OCI-LY7 (cell line): Measurements from ENCODE around the gene ACSL6. TPM values are rescaled to one million over a fixed set of nuclear protein-coding genes. Genes with fewer than 3 reads are reported as not detected.

Experiments used
- BruUV-seq: library from RNA; stranded (reverse); fragments of 400-500 nt; replicated peaks from 2 replicates; lab custom pipeline; 2021; lab: Mats Ljungman, UMichigan
- CTCF ChIA-PET: fragments of 300-600 bp; sonication (Branson Sonifier 250); formaldehyde crosslinking; loops from one replicate; lab custom pipeline; 2022; ENCODE audit warnings: antibody characterized with exemption; ENCODE audit not compliant: unreplicated experiment; lab: Charles Lee
- POLR2A ChIA-PET: fragments of 300-600 bp; sonication (Branson Sonifier 250); formaldehyde crosslinking; loops from one replicate; lab custom pipeline; 2022; ENCODE audit warnings: antibody characterized with exemption; lab: Charles Lee
- DNase-seq: peaks from one replicate; pipeline ENCODE4 v3.0.0-alpha.2; 2015; ENCODE audit warnings: low spot score
- H2AFZ ChIP-seq: fragments of 200-600 bp; sonication (generic), shearing (Covaris generic); 2 replicates; pipeline ENCODE4 v1.6.1; 2014; ENCODE audit warnings: mild to moderate bottlenecking, antibody characterized with exemption, low read length, moderate library complexity
- H3K27ac ChIP-seq: fragments of 200-600 bp; sonication (generic); 2 replicates; pipeline ENCODE4 v1.5.1; 2014; ENCODE audit warnings: mixed run types, low read depth, mild to moderate bottlenecking, moderate library complexity, low read length, inconsistent platforms; ENCODE audit not compliant: poor library complexity, severe bottlenecking
- H3K36me3 ChIP-seq: fragments of 200-600 bp; sonication (generic); 2 replicates; pipeline ENCODE4 v1.6.1; 2014; ENCODE audit warnings: mild to moderate bottlenecking, antibody characterized with exemption, low read length, moderate library complexity, mixed read lengths; ENCODE audit not compliant: insufficient read depth
- H3K4me1 ChIP-seq: fragments of 200-600 bp; sonication (generic); 2 replicates; pipeline ENCODE4 v1.5.1; 2014; ENCODE audit warnings: mild to moderate bottlenecking, low read length; ENCODE audit not compliant: insufficient read depth, poor library complexity, severe bottlenecking
- H3K4me2 ChIP-seq: fragments of 200-600 bp; sonication (generic); 2 replicates; pipeline ENCODE4 v1.6.1; 2014; ENCODE audit warnings: mild to moderate bottlenecking, low read length
- H3K4me3 ChIP-seq: fragments of 200-600 bp; sonication (generic); 2 replicates; pipeline ENCODE4 v1.5.1; 2014; ENCODE audit warnings: mild to moderate bottlenecking, low read depth, low read length; ENCODE audit not compliant: poor library complexity, severe bottlenecking
- H3K79me2 ChIP-seq: fragments of 200-600 bp; sonication (generic); 2 replicates; pipeline ENCODE4 v1.6.1; 2016; ENCODE audit warnings: low read depth, mild to moderate bottlenecking, low read length, moderate library complexity, mixed read lengths; ENCODE audit not compliant: insufficient read depth
- H3K9me2 ChIP-seq: fragments of 200-600 bp; sonication (generic); 2 replicates; pipeline ENCODE4 v1.6.1; 2016; ENCODE audit warnings: mild to moderate bottlenecking, low read length, mixed read lengths; ENCODE audit not compliant: insufficient read depth
- H3K9me3 ChIP-seq: fragments of 200-600 bp; sonication (generic); 2 replicates; pipeline ENCODE4 v1.6.1; 2014; ENCODE audit warnings: mild to moderate bottlenecking, mixed run types, low read length, mixed read lengths
- H4K20me1 ChIP-seq: fragments of 200-600 bp; sonication (generic); 2 replicates; pipeline ENCODE4 v1.6.1; 2014; ENCODE audit warnings: mild to moderate bottlenecking, antibody characterized with exemption, low read length, moderate library complexity, mixed read lengths; ENCODE audit not compliant: insufficient read depth
- EZH2phosphoT487 ChIP-seq: fragments of 200-600 bp; sonication (generic); IDR thresholded peaks from 2 replicates; pipeline ENCODE4 v1.6.1; 2018; ENCODE audit warnings: low read depth, borderline replicate concordance, mild to moderate bottlenecking, mixed run types, antibody characterized with exemption, low read length, moderate library complexity, mixed read lengths
- intact Hi-C: fragments of 100-400 bp; cut with micrococcal nuclease; formaldehyde crosslinking; loops from one replicate; pipeline ENCODE4 v1.10.0; 2022; ENCODE audit not compliant: unreplicated experiment
- total RNA-seq, 2 experiments: library from RNA; depleted of rRNA in 1 of 2; stranded (reverse); fragments of >200 nt in 1 of 2; shearing (Covaris generic) in 1 of 2; gene quantifications; 2 replicates each; pipeline ENCODE4 v1.2.3, GENCODE V29; 2014 to 2022
- TF ChIP-seq, protein P1 (sequence below): fragments of 200-600 bp; sonication (generic); conservative IDR thresholded peaks from 2 replicates; pipeline ENCODE4 v1.5.1; 2014; ENCODE audit warnings: mild to moderate bottlenecking, antibody characterized with exemption, low read length, moderate library complexity, mixed read lengths

Gene ACSL6
- total RNA-seq, 2 experiments from 2014 or later: not detected

DNA sequence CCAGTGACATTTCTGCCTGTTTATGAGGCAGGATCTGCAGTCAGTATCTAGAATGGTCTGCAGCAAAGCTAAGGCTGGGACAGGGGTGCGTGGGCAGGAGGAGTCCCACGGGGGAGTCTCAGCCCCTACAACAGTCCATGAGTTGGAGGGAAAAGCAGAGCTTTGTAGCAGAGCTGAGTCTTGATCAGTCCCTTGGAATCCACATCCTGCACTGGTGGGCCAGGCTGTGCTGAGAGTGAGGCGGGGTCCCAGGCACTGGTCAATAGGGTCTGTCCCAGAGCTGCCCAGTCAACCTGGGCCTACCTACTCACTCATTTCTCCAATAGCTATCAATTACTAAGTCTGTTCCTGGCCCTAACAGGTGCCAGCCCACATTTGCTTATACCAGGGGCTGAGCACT lies 5.9 kb downstream of the ACSL6 start:
- Histone ChIP-seq H3K4me1 (no peaks in the 10 kb centered on the region), H3K79me2 (no peaks in the 10 kb centered on the region), H3K36me3 (no peaks in the 10 kb centered on the region), H4K20me1 (no peaks in the 10 kb centered on the region), H3K9me3 (no peaks in the 10 kb centered on the region), H3K4me3 (no peak overlapping the region), H3K27ac (no peak overlapping the region), H3K4me2 (no peak overlapping the region), H3K9me2 (no peaks in the 10 kb centered on the region), H2AFZ (no peak overlapping the region)
- BruUV-seq: no TSS peak
- ChIA-PET CTCF (no interaction called here), POLR2A (interaction anchor here (1.3 kb wide), 1 partner anchor 14 kb away, joined by 3 read pairs; no protein-coding TSS in a partner anchor)
- intact Hi-C loops: loop anchor here (5.0 kb wide), 1 partner anchor 588 kb away; no protein-coding TSS in a partner anchor
- TF ChIP-seq EZH2phosphoT487: no peak
- TF ChIP-seq, protein P1, sequence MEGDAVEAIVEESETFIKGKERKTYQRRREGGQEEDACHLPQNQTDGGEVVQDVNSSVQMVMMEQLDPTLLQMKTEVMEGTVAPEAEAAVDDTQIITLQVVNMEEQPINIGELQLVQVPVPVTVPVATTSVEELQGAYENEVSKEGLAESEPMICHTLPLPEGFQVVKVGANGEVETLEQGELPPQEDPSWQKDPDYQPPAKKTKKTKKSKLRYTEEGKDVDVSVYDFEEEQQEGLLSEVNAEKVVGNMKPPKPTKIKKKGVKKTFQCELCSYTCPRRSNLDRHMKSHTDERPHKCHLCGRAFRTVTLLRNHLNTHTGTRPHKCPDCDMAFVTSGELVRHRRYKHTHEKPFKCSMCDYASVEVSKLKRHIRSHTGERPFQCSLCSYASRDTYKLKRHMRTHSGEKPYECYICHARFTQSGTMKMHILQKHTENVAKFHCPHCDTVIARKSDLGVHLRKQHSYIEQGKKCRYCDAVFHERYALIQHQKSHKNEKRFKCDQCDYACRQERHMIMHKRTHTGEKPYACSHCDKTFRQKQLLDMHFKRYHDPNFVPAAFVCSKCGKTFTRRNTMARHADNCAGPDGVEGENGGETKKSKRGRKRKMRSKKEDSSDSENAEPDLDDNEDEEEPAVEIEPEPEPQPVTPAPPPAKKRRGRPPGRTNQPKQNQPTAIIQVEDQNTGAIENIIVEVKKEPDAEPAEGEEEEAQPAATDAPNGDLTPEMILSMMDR: no peak
- no peak for DNase-seq

DNA sequence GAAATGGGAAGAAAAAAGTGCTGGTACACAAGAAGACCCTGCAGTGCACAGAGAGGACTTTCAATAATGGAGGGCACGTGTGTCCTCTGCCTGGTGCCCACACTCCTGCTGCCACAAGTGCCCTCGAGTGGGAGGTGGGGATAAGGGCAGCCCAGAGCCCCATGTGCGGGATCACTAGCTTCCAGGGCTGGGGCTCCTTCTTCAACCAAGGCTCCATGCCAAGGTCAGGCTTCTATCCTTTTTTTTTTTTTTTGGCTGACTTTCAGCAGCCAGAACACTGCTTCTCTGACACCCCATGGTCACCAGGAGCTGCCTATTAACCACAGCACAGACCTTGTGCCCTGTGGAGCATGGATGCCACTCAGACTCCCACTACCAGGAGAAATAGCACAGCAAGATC lies 7.5 kb downstream of the ACSL6 start:
- no peaks in the 10 kb centered on the region for H3K4me1 ChIP-seq
- TF ChIP-seq EZH2phosphoT487: no peak
- TF ChIP-seq, protein P1: no peak
- H3K4me2 ChIP-seq: no peak overlapping the region

DNA sequence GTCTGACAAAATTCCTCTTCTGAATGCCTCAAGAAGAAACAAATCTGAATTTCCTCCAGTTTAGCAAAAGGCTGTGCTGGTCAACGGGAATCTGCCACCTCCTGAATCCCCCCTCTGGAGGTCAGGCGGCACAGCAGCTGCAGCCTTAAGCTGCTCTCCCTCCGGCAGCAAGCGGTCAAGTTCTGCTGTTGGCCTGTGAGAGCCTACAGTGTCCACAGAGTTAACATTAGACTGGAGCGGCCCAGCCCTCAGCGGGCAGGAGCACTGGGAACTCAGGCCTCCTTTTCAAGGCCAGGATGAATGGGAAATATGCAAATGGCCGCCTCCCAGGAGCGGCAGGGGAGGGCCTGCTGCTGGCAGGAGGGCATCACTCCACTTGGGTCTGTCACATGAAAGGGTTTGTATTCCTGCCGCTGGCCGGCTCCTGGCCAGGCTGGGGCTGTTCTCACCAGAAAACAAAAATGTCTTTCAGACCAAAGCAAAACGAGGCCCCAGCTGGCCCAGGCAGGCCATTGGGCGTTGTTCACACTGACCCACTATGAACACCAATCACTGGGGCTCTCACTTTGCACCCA lies 8.2 kb downstream of the ACSL6 start:
- no peaks in the 10 kb centered on the region for H3K36me3 ChIP-seq
- no peak for DNase-seq
- H3K4me2 ChIP-seq: no peak overlapping the region
- ChIA-PET POLR2A (no interaction called here), CTCF (no interaction called here)
- intact Hi-C loops: no loop called here
- H3K9me2 ChIP-seq: no peaks in the 10 kb centered on the region
- no peaks in the 10 kb centered on the region for H3K9me3 ChIP-seq
- no TSS peak for BruUV-seq
- no peak overlapping the region for H3K27ac ChIP-seq
- no peak overlapping the region for H2AFZ ChIP-seq
- H3K4me1 ChIP-seq: no peaks in the 10 kb centered on the region
- TF ChIP-seq, protein P1: no peak
- no peak for TF ChIP-seq EZH2phosphoT487
- H4K20me1 ChIP-seq: no peaks in the 10 kb centered on the region
- no peaks in the 10 kb centered on the region for H3K79me2 ChIP-seq
- H3K4me3 ChIP-seq: no peak overlapping the region

More for the DNA sequence above, 7.5 kb downstream of the ACSL6 start:
- Histone ChIP-seq H3K36me3 (no peaks in the 10 kb centered on the region), H3K79me2 (no peaks in the 10 kb centered on the region), H3K9me3 (no peaks in the 10 kb centered on the region), H4K20me1 (no peaks in the 10 kb centered on the region), H2AFZ (no peak overlapping the region), H3K4me3 (no peak overlapping the region), H3K27ac (no peak overlapping the region), H3K9me2 (no peaks in the 10 kb centered on the region)
- no TSS peak for BruUV-seq
- ChIA-PET POLR2A (no interaction called here), CTCF (no interaction called here)
- intact Hi-C loops: no loop called here
- DNase-seq: no peak
